AG09309 (cell line): ENCODE results near the gene RPL4.
"Not testable (repeated sequence)": the region's sequence is repeated elsewhere in the genome, so short reads cannot be mapped to it uniquely, and the experiment has no call there.

ENCODE experiments used
- DNase-seq: peaks from one replicate; pipeline ENCODE4 v3.0.0-alpha.2; 2010; ENCODE audit warnings: low read depth
- H3K4me3 ChIP-seq: 2 replicates; pipeline ENCODE4 v1.5.1; 2011; ENCODE audit warnings: mild to moderate bottlenecking, low read depth, low read length, moderate library complexity; ENCODE audit not compliant: control insufficient read depth
- CTCF ChIP-seq: IDR thresholded peaks from 2 replicates; pipeline ENCODE4 v1.5.1; 2011; ENCODE audit warnings: mild to moderate bottlenecking, low read depth, low read length, inconsistent platforms; ENCODE audit not compliant: insufficient read depth, control insufficient read depth; ENCODE audit errors: missing control alignments

Gene RPL4

GRCh38 chr15:66514586-66514985 lies 9.9 kb upstream of the RPL4 start:
- TF ChIP-seq CTCF, result no peak
- H3K4me3 ChIP-seq, result no peak overlapping the region
- no peak for DNase-seq

GRCh38 chr15:66508293-66508883 lies 3.7 kb upstream of the RPL4 start:
- no peak for TF ChIP-seq CTCF
- no peak for DNase-seq

GRCh38 chr15:66505818-66506217 lies 1.2 kb upstream of the RPL4 start:
- DNase-seq, result no peak
- H3K4me3 ChIP-seq, result peak overlapping the region; percentile 96
- TF ChIP-seq CTCF, result no peak

More at GRCh38 chr15:66508293-66508883, 3.7 kb upstream of the RPL4 start:
- no peak overlapping the region for H3K4me3 ChIP-seq

- TF ChIP-seq CTCF, result no peak
- peak overlapping the region; percentile 96 for H3K4me3 ChIP-seq
- no peak for DNase-seq
Measured at GRCh38 chr15:66505430-66505811, 766 bp upstream of the RPL4 start.

GRCh38 chr15:66503780-66504562 lies 684 bp downstream of the RPL4 start:
- no peak for TF ChIP-seq CTCF
- peak overlapping the region; percentile 96 for H3K4me3 ChIP-seq
- DNase-seq, result no peak

GRCh38 chr15:66503041-66503648 lies 1.5 kb downstream of the RPL4 start:
- peak overlapping the region; percentile 96 for H3K4me3 ChIP-seq
- not testable (repeated sequence) for DNase-seq

- no peak overlapping the region for H3K4me3 ChIP-seq
- no peak for TF ChIP-seq CTCF
- DNase-seq, result no peak
Measured at GRCh38 chr15:66502491-66502890, 2.2 kb downstream of the RPL4 start.

- not testable (repeated sequence) for DNase-seq, H3K4me3 ChIP-seq
Measured at GRCh38 chr15:66500346-66500745, 4.3 kb downstream of the RPL4 start.
